NCI-H460 (cell line): ENCODE results near the gene SPRR4. TPM values are rescaled to one million over a fixed set of nuclear protein-coding genes. Genes with fewer than 3 reads are reported as not detected.
"Not testable (repeated sequence)": the region's sequence is repeated elsewhere in the genome, so short reads cannot be mapped to it uniquely, and the experiment has no call there.

Experiments used
- DNase-seq: peaks from one replicate; pipeline ENCODE4 v3.0.0-alpha.2; 2016; ENCODE audit warnings: low read depth; ENCODE audit errors: extremely low read depth
- small RNA-seq, 2 experiments: library from RNA; depleted of rRNA; stranded (forward); fragments of <200 nt; gene quantifications; one replicate each; pipeline ENCODE3, GENCODE V24; 2014
- total RNA-seq: library from RNA; depleted of rRNA; stranded (reverse); fragments of >200 nt; shearing (Covaris generic); gene quantifications from 2 replicates; pipeline ENCODE4 v1.2.3, GENCODE V29; 2014; rRNA removed

The SPRR4 gene
- total RNA-seq, 1 experiment from 2014 or later: not detected

DNA sequence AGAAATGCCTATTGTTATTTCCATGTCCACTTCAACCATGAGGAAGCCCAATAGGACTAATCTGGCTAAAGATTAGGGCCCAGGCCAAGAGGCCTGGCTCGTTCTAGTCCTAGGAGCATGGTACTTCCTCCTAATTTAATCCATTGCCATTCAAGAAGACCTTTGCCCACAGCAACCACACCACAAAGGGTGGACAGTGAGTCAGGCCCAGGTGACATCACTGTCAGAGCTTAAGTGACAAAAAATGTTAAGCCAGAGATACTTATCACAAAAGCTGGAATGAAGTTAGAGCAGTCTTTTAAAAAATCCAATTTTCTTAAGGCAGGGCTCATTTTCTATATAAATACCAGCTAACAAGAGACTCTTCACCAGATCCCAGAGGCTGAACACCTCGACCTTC is 30.9 kb downstream of the SPRR4 start, which contains the start of gene SPRR3:
Gene SPRR3, plus strand, starts transcription at position 368 of the 400 bp plus-strand sequence. CDS start 1,272 bp downstream, outside the sequence.
- no peak for DNase-seq

DNA sequence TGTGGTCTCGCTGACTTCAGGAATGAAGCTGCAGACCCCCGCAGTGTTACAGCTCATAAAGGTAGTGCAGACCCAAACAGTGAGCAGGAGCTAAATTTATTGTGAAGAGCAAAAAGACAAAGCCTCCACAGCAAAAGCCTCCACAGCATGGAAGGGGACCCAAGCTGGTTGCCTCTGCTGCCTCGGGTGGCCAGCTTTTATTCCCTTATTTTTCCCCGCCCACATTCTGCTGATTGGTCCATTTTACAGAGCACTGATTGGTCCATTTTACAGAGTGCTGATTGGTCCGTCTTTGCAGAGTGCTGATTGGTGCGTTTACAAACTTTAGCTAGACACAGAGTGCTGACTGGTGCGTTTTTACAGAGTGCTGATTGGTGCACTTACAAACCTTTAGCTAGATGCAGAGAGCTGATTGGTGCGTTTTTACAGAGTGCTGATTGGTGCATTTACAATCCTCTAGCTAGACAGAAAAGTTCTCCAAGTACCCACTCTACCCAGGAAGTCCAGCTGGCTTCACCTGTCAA is 40.8 kb downstream of the SPRR4 start:
- not testable (repeated sequence) for DNase-seq

DNA sequence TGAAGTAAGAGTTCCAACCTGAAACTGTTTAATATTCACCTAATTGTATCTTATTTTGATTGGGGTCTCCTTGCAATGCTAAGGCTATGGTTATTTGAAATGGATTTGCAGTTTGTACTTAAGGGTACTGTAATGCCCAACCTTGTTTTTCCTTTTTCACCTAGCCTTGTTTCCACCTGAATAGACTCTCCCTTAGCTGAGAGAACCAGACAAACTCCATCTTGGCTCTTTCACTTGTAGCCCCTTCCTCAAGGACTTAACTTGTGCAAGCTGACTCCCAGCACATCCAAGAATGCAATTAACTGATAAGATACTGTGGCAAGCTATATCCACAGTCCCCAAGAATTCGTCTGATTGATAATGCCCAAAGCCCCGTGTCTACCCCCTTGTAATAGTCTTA is 51.4 kb downstream of the SPRR4 start:
- DNase-seq: not testable (repeated sequence)

Small RNA genes lying within 50 kb of the gene (small RNA-seq; reads per million reads assigned to genes)
- gene RF00322: 0 reads per million in 2 experiments
- 0 reads per million in 2 experiments for gene SPRR1A

Other genes starting within 250 kb of the SPRR4 start
- not detected in 2 replicates for gene KPRP, start 212.6 kb upstream of the SPRR4 start, total RNA-seq
- not detected in 2 replicates for gene LCE1F, start 195.5 kb upstream of the SPRR4 start, total RNA-seq
- not detected in 2 replicates for gene LCE1E, start 184.4 kb upstream of the SPRR4 start, total RNA-seq
- gene LCE1D, start 173.9 kb upstream of the SPRR4 start, total RNA-seq: not detected in 2 replicates
- not detected in 2 replicates for gene LCE1C, start 164.0 kb upstream of the SPRR4 start, total RNA-seq
- not detected in 2 replicates for gene LCE1B, start 158.7 kb upstream of the SPRR4 start, total RNA-seq
- gene LCE1A, start 143.2 kb upstream of the SPRR4 start, total RNA-seq: not detected in 2 replicates
- not detected in 2 replicates for gene LCE6A, start 127.8 kb upstream of the SPRR4 start, total RNA-seq
- gene LCE7A, start 110.7 kb upstream of the SPRR4 start, total RNA-seq: not detected in 2 replicates
- gene SMCP, start 92.3 kb upstream of the SPRR4 start, total RNA-seq: not detected in 2 replicates
- not detected in 2 replicates for gene IVL, start 62.1 kb upstream of the SPRR4 start, total RNA-seq
- gene SPRR5, start 23.4 kb upstream of the SPRR4 start, total RNA-seq: not detected in 2 replicates
- not detected in 2 replicates for gene SPRR1A, start 13.4 kb downstream of the SPRR4 start, total RNA-seq
- not detected in 2 replicates for gene SPRR3, start 31.1 kb downstream of the SPRR4 start, total RNA-seq
- gene SPRR1B, start 60.6 kb downstream of the SPRR4 start, total RNA-seq: not detected in 2 replicates
- not detected in 2 replicates for gene SPRR2D, start 70.5 kb downstream of the SPRR4 start, total RNA-seq
- gene SPRR2A, start 86.9 kb downstream of the SPRR4 start, total RNA-seq: not detected in 2 replicates
- not detected in 2 replicates for gene SPRR2B, start 101.0 kb downstream of the SPRR4 start, total RNA-seq
- not detected in 2 replicates for gene SPRR2E, start 123.9 kb downstream of the SPRR4 start, total RNA-seq
- not detected in 2 replicates for gene SPRR2F, start 142.9 kb downstream of the SPRR4 start, total RNA-seq
- not detected in 2 replicates for gene SPRR2G, start 180.2 kb downstream of the SPRR4 start, total RNA-seq
- not detected in 2 replicates for gene LELP1, start 232.8 kb downstream of the SPRR4 start, total RNA-seq
- gene PRR9, start 246.9 kb downstream of the SPRR4 start, total RNA-seq: not detected in 2 replicates